UCSD-AML1 (cell line): ENCODE measurements around the gene CYB5B.

Experiments
- DNase-seq: peaks from one replicate; lab custom pipeline; 2025; ENCODE audit not compliant: unreplicated experiment; lab: John Stamatoyannopoulos, UW

Gene CYB5B

GRCh38 chr16:69513180-69513966 is 89.0 kb downstream of the CYB5B start:
- no peak for DNase-seq

- no peak for DNase-seq
Observed at GRCh38 chr16:69514356-69514755, 89.9 kb downstream of the CYB5B start.
